ENCODE measurements around the gene AHDC1. TPM values are rescaled to one million over a fixed set of nuclear protein-coding genes. Genes with fewer than 3 reads are reported as not detected.
A peak's percentile ranks its signal among the peaks of the same experiment; 100 is the strongest.

AHDC1 gene
- polyA plus RNA-seq, 3 donors = 0.16 to 3.3 (median 0.30) TPM

- H4K20me1 ChIP-seq (ENCODE audit: insufficient read depth, low read length) = no peaks in the 10 kb centered on the region
- TF ChIP-seq CTCF (IDR thresholded peaks at IDR 0.05) = no peak
- H3K36me3 ChIP-seq (replicated peaks in 1 of 2; ENCODE audit: control insufficient read depth in 1 of 2, insufficient read depth in 2 of 2, low read length in 2 of 2) = peaks cover 8 to 13% of the 10 kb centered on the region in 2 donors
- no peak overlapping the region for H3K4me2 ChIP-seq (replicated peaks; ENCODE audit: extremely low read depth, low read length, poor library complexity, severe bottlenecking)
- no peak overlapping the region for H3K27ac ChIP-seq (ENCODE audit: low read depth in 1 of 2, low read length in 2 of 2)
- no peak overlapping the region for H3K4me3 Mint-ChIP-seq
- no peaks in the 10 kb centered on the region for H3K79me2 ChIP-seq (ENCODE audit: insufficient read depth, low read length)
- H3K27me3 ChIP-seq (ENCODE audit: control insufficient read depth in 2 of 2, insufficient read depth in 2 of 2, low read length in 2 of 2) = no peaks in the 10 kb centered on the region
- no peak for DNase-seq
- H3K27ac Mint-ChIP-seq = peak overlapping the region in 1 of 7 donors; percentile 42
- intact Hi-C loops (cut with micrococcal nuclease) = no loop called here
- H3K4me1 ChIP-seq (ENCODE audit: control insufficient read depth in 1 of 2, insufficient read depth in 2 of 2, low read length in 2 of 2) = peaks cover 19% of the 10 kb centered on the region in 2 donors
- peaks cover 19% of the 10 kb centered on the region for H3K4me1 Mint-ChIP-seq
- H3K9me3 ChIP-seq (replicated peaks in 1 of 2; ENCODE audit: control insufficient read depth in 1 of 2, insufficient read depth in 1 of 2, low read length in 2 of 2) = no peaks in the 10 kb centered on the region
- no peak overlapping the region for H3K9ac ChIP-seq (ENCODE audit: insufficient read depth, low read length, poor library complexity, severe bottlenecking)
- peaks cover 15 to 22% of the 10 kb centered on the region in 2 donors for H3K36me3 Mint-ChIP-seq
- H3K9me3 Mint-ChIP-seq = no peaks in the 10 kb centered on the region
- 96% methylated on average over 12 of the region's 16 CpGs for WGBS (ENCODE audit: insufficient coverage)
- H2AFZ ChIP-seq (ENCODE audit: insufficient read depth, low read depth, low read length, poor library complexity, severe bottlenecking) = no peak overlapping the region
- peaks cover 0 to 3% (median 2%) of the 10 kb centered on the region in 3 donors for H3K27me3 Mint-ChIP-seq (ENCODE audit: low read depth in 3 of 3)
- no peak overlapping the region for H3K4me3 ChIP-seq (replicated peaks in 1 of 3; ENCODE audit: low read depth in 2 of 3, low read length in 3 of 3)
Observed at GRCh38 chr1:27552911-27553420, 51.0 kb downstream of the AHDC1 start.

GRCh38 chr1:27551953-27552312 is 52.0 kb downstream of the AHDC1 start:
- H3K79me2 ChIP-seq (ENCODE audit: insufficient read depth, low read length) = no peaks in the 10 kb centered on the region
- Mint-ChIP-seq H3K27me3 (ENCODE audit: low read depth in 3 of 3) (peaks cover 0 to 3% (median 0%) of the 10 kb centered on the region in 3 donors), H3K4me1 (peaks cover 11% of the 10 kb centered on the region), H3K27ac (no peak overlapping the region), H3K9me3 (no peaks in the 10 kb centered on the region), H3K36me3 (peaks cover 10 to 24% of the 10 kb centered on the region in 2 donors), H3K4me3 (no peak overlapping the region)
- H4K20me1 ChIP-seq (ENCODE audit: insufficient read depth, low read length) = no peaks in the 10 kb centered on the region
- H3K4me3 ChIP-seq (replicated peaks in 1 of 3; ENCODE audit: low read depth in 2 of 3, low read length in 3 of 3) = no peak overlapping the region
- no peak overlapping the region for H3K27ac ChIP-seq (ENCODE audit: low read depth in 1 of 2, low read length in 2 of 2)
- H3K9ac ChIP-seq (ENCODE audit: insufficient read depth, low read length, poor library complexity, severe bottlenecking) = no peak overlapping the region
- peaks cover 8 to 13% of the 10 kb centered on the region in 2 donors for H3K36me3 ChIP-seq (replicated peaks in 1 of 2; ENCODE audit: control insufficient read depth in 1 of 2, insufficient read depth in 2 of 2, low read length in 2 of 2)
- intact Hi-C loops (cut with micrococcal nuclease) = no loop called here
- no peak for DNase-seq
- H3K9me3 ChIP-seq (replicated peaks in 1 of 2; ENCODE audit: control insufficient read depth in 1 of 2, insufficient read depth in 1 of 2, low read length in 2 of 2) = no peaks in the 10 kb centered on the region
- H3K4me2 ChIP-seq (replicated peaks; ENCODE audit: extremely low read depth, low read length, poor library complexity, severe bottlenecking) = no peak overlapping the region
- TF ChIP-seq CTCF (IDR thresholded peaks at IDR 0.05) = no peak
- no peak overlapping the region for H2AFZ ChIP-seq (ENCODE audit: insufficient read depth, low read depth, low read length, poor library complexity, severe bottlenecking)
- H3K4me1 ChIP-seq (ENCODE audit: control insufficient read depth in 1 of 2, insufficient read depth in 2 of 2, low read length in 2 of 2) = peaks cover 9% of the 10 kb centered on the region in 2 donors
- WGBS (ENCODE audit: insufficient coverage) = 98% methylated on average over 8 of the region's 14 CpGs
- H3K27me3 ChIP-seq (ENCODE audit: control insufficient read depth in 2 of 2, insufficient read depth in 2 of 2, low read length in 2 of 2) = no peaks in the 10 kb centered on the region

Data from CD14-positive monocyte (primary cell).